Heart left ventricle (tissue), 13 donors: ENCODE data around the gene STARD3NL.

Experiments used
- CTCF ChIP-seq, 12 donors: fragments of 200-600 bp; sonication (generic) in 4 of 12; IDR thresholded peaks; one replicate each; pipeline versions ENCODE4 v1.5.0 to v1.8.0; 2018 to 2022; ENCODE audit warnings: antibody characterized with exemption in 12 of 12, mild to moderate bottlenecking in 5 of 12
- POLR2A ChIP-seq, 2 donors: fragments of 450-650 bp; IDR thresholded peaks; one replicate each; pipeline ENCODE4 v1.6.1; 2017; ENCODE audit warnings: antibody characterized with exemption in 2 of 2, mild to moderate bottlenecking in 2 of 2, moderate library complexity in 2 of 2
- donor health status: ischemic (EF 13 %, LVEDD 7.1; RV severe dilation, severe dysfunction).
- donor health status: DM: no; HTN: yes; CAD: no.
- donor health status: DM: no; HTN: no; CAD: no.
- donor health status: ischemic (EF 25% LVEDD 6.9; RV normal size, moderate dysfunction).
- donor health status: ischemic (EF 25% LVEDD 5.7; RV mildly dilated, moderate dysfunction).
- donor health status: ischemic (EF 35%, LVEDD 5.7; RV mildly dilated, moderate dysfunction).
- donor health status: nonischemic (EF 11% LVEDD 7.7; RV severe dilation, severe dysfunction).
- donor health status: DM: yes; HTN: yes; CAD: no.
- donor health status: PGD.
- donor health status: ischemic (EF 29% LVEDD 5.4; RV normal size, mild dysfunction).
- donor health status: nonischemic (EF 23%, LVEDD 6.1; RV moderate dilation, normal function).

GRCh38 chr7:38192327-38192726 is 14.3 kb downstream of the STARD3NL start:
- TF ChIP-seq CTCF (IDR thresholded peaks at IDR 0.05) = no peak
- TF ChIP-seq POLR2A (IDR thresholded peaks at IDR 0.05) = no peak
